ENCODE data around the gene CFP.

Gene CFP

GRCh38 chrX:47646636-47647035 lies 16.9 kb upstream of the CFP start:
- TF ChIP-seq GATA3 (IDR thresholded peaks at IDR 0.05; ENCODE audit: low read depth, low read length) (no peak), GATA2 (IDR thresholded peaks at IDR 0.05; ENCODE audit: low read depth, low read length) (no peak)

GRCh38 chrX:47645530-47645929 lies 15.8 kb upstream of the CFP start:
- TF ChIP-seq GATA3 (IDR thresholded peaks at IDR 0.05; ENCODE audit: low read depth, low read length) (no peak), GATA2 (IDR thresholded peaks at IDR 0.05; ENCODE audit: low read depth, low read length) (no peak)

- no peak for TF ChIP-seq GATA3 (IDR thresholded peaks at IDR 0.05; ENCODE audit: low read depth, low read length)
- TF ChIP-seq GATA2 (IDR thresholded peaks at IDR 0.05; ENCODE audit: low read depth, low read length): no peak
Observed at GRCh38 chrX:47644557-47645091, 14.9 kb upstream of the CFP start.

GRCh38 chrX:47643926-47644325 lies 14.2 kb upstream of the CFP start:
- TF ChIP-seq GATA3 (IDR thresholded peaks at IDR 0.05; ENCODE audit: low read depth, low read length) (no peak), GATA2 (IDR thresholded peaks at IDR 0.05; ENCODE audit: low read depth, low read length) (no peak)

- no peak for TF ChIP-seq GATA2 (IDR thresholded peaks at IDR 0.05; ENCODE audit: low read depth, low read length)
- no peak for TF ChIP-seq GATA3 (IDR thresholded peaks at IDR 0.05; ENCODE audit: low read depth, low read length)
Observed at GRCh38 chrX:47638816-47639215, 9.1 kb upstream of the CFP start.

GRCh38 chrX:47637546-47638195 lies 7.9 kb upstream of the CFP start:
- TF ChIP-seq GATA3 (IDR thresholded peaks at IDR 0.05; ENCODE audit: low read depth, low read length) (no peak), GATA2 (IDR thresholded peaks at IDR 0.05; ENCODE audit: low read depth, low read length) (no peak)

- TF ChIP-seq GATA3 (IDR thresholded peaks at IDR 0.05; ENCODE audit: low read depth, low read length) (no peak), GATA2 (IDR thresholded peaks at IDR 0.05; ENCODE audit: low read depth, low read length) (no peak)
Observed at GRCh38 chrX:47634871-47635575, 5.3 kb upstream of the CFP start.

GRCh38 chrX:47633689-47634590 lies 4.2 kb upstream of the CFP start:
- TF ChIP-seq GATA2 (IDR thresholded peaks at IDR 0.05; ENCODE audit: low read depth, low read length) (no peak), GATA3 (IDR thresholded peaks at IDR 0.05; ENCODE audit: low read depth, low read length) (no peak)

GRCh38 chrX:47632666-47633065 lies 2.9 kb upstream of the CFP start:
- TF ChIP-seq GATA3 (IDR thresholded peaks at IDR 0.05; ENCODE audit: low read depth, low read length) (no peak), GATA2 (IDR thresholded peaks at IDR 0.05; ENCODE audit: low read depth, low read length) (no peak)

- TF ChIP-seq GATA3 (IDR thresholded peaks at IDR 0.05; ENCODE audit: low read depth, low read length): no peak
- TF ChIP-seq GATA2 (IDR thresholded peaks at IDR 0.05; ENCODE audit: low read depth, low read length): no peak
Observed at GRCh38 chrX:47631676-47632075, 1.9 kb upstream of the CFP start.

GRCh38 chrX:47628982-47629381 lies 748 bp downstream of the CFP start:
- TF ChIP-seq GATA2 (IDR thresholded peaks at IDR 0.05; ENCODE audit: low read depth, low read length): no peak
- TF ChIP-seq GATA3 (IDR thresholded peaks at IDR 0.05; ENCODE audit: low read depth, low read length): no peak

GRCh38 chrX:47625365-47625764 lies 4.4 kb downstream of the CFP start:
- TF ChIP-seq GATA3 (IDR thresholded peaks at IDR 0.05; ENCODE audit: low read depth, low read length): no peak
- TF ChIP-seq GATA2 (IDR thresholded peaks at IDR 0.05; ENCODE audit: low read depth, low read length): no peak

GRCh38 chrX:47623540-47624027 lies 6.1 kb downstream of the CFP start:
- no peak for TF ChIP-seq GATA2 (IDR thresholded peaks at IDR 0.05; ENCODE audit: low read depth, low read length)
- TF ChIP-seq GATA3 (IDR thresholded peaks at IDR 0.05; ENCODE audit: low read depth, low read length): no peak

GRCh38 chrX:47621851-47622250 lies 7.9 kb downstream of the CFP start:
- TF ChIP-seq GATA3 (IDR thresholded peaks at IDR 0.05; ENCODE audit: low read depth, low read length) (no peak), GATA2 (IDR thresholded peaks at IDR 0.05; ENCODE audit: low read depth, low read length) (no peak)
